ENCODE results near the gene KIRREL3. TPM values are rescaled to one million over a fixed set of nuclear protein-coding genes. Genes with fewer than 3 reads are reported as not detected.

The KIRREL3 gene
- total and polyA plus RNA-seq, 2 donors (not counting 3 experiments of a cell fraction or from before 2014, with no cell fraction given): not detected

GRCh38 chr11:126415128-126415527, 585.4 kb downstream of the KIRREL3 start:
- BruUV-seq (replicated peaks): no TSS peak
- no peak for FAIRE-seq
- H3K4me1 ChIP-seq (ENCODE audit: control insufficient read depth, extremely low read depth, insufficient read depth, low read length): peaks cover 11% of the 10 kb centered on the region
- no peak overlapping the region for H3K4me2 ChIP-seq (ENCODE audit: insufficient read depth, low read length)
- TF ChIP-seq, protein P1, sequence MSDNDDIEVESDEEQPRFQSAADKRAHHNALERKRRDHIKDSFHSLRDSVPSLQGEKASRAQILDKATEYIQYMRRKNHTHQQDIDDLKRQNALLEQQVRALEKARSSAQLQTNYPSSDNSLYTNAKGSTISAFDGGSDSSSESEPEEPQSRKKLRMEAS (IDR thresholded peaks at IDR 0.05; ENCODE audit: insufficient read depth, insufficient read length): no peak
- TF ChIP-seq GATA2 (IDR thresholded peaks at IDR 0.05; ENCODE audit: insufficient read depth, insufficient read length, low read depth, low read length) (no peak), FOS (IDR thresholded peaks at IDR 0.05; ENCODE audit: borderline replicate concordance, insufficient read depth, low read length) (no peak), CTCF (IDR thresholded peaks at IDR 0.05; ENCODE audit: extremely low read depth in 1 of 2, insufficient read depth in 1 of 2, low read depth in 1 of 2, low read length in 2 of 2) (no peak)
- H3K27me3 ChIP-seq (ENCODE audit: control insufficient read depth in 2 of 2, insufficient read depth in 2 of 2, low read length in 2 of 2): no peaks in the 10 kb centered on the region
- H3K79me2 ChIP-seq (ENCODE audit: control insufficient read depth, insufficient read depth, low read length): no peaks in the 10 kb centered on the region
- POLR2A ChIA-PET: no interaction called here
- intact Hi-C loops (cut with micrococcal nuclease): loop anchor here (5.0 kb wide), 2 partner anchors 68 to 103 kb away; no protein-coding TSS in a partner anchor
- no peaks in the 10 kb centered on the region for H3K9me3 ChIP-seq (replicated peaks; ENCODE audit: control insufficient read depth, insufficient read depth, low read length)
- dilution Hi-C loops (cut with MboI; ENCODE audit: extremely low pct_ligation_motif_present, low sequenced_read_pairs): no loop called here
- no peak overlapping the region for H3K9ac ChIP-seq (replicated peaks; ENCODE audit: extremely low read depth, insufficient read depth, low read length)
- H2AFZ ChIP-seq (ENCODE audit: low read depth, low read length): no peak overlapping the region
- peaks cover 0 to 1% of the 10 kb centered on the region in 2 experiments for H3K36me3 ChIP-seq (ENCODE audit: control insufficient read depth in 2 of 2, extremely low read depth in 1 of 2, insufficient read depth in 2 of 2, low read length in 2 of 2)
- no peaks in the 10 kb centered on the region for H4K20me1 ChIP-seq (replicated peaks; ENCODE audit: control insufficient read depth, extremely low read depth, insufficient read depth, low read length)
- no peaks in the 10 kb centered on the region for H3K9me1 ChIP-seq (replicated peaks; ENCODE audit: control insufficient read depth, extremely low read depth, insufficient read depth, low read length)
- no peak for DNase-seq (ENCODE audit: low read depth, low spot score)
- no peak overlapping the region for H3K4me3 ChIP-seq (replicated peaks in 1 of 3; ENCODE audit: insufficient read depth in 1 of 3, low read depth in 1 of 3, low read length in 3 of 3)
- no peak overlapping the region for H3K27ac ChIP-seq (ENCODE audit: insufficient read depth, low read depth, low read length)
- CTCF ChIA-PET: no interaction called here

- BruUV-seq (replicated peaks): no TSS peak
- Histone ChIP-seq H3K27ac (ENCODE audit: insufficient read depth, low read depth, low read length) (no peak overlapping the region), H3K9me1 (replicated peaks; ENCODE audit: control insufficient read depth, extremely low read depth, insufficient read depth, low read length) (no peaks in the 10 kb centered on the region), H3K4me3 (replicated peaks in 1 of 3; ENCODE audit: insufficient read depth in 1 of 3, low read depth in 1 of 3, low read length in 3 of 3) (no peak overlapping the region), H3K27me3 (ENCODE audit: control insufficient read depth in 2 of 2, insufficient read depth in 2 of 2, low read length in 2 of 2) (no peaks in the 10 kb centered on the region), H4K20me1 (replicated peaks; ENCODE audit: control insufficient read depth, extremely low read depth, insufficient read depth, low read length) (no peaks in the 10 kb centered on the region), H3K36me3 (ENCODE audit: control insufficient read depth in 2 of 2, extremely low read depth in 1 of 2, insufficient read depth in 2 of 2, low read length in 2 of 2) (peaks cover 0 to 1% of the 10 kb centered on the region in 2 experiments), H3K4me2 (ENCODE audit: insufficient read depth, low read length) (no peak overlapping the region), H3K9ac (replicated peaks; ENCODE audit: extremely low read depth, insufficient read depth, low read length) (no peak overlapping the region), H3K9me3 (replicated peaks; ENCODE audit: control insufficient read depth, insufficient read depth, low read length) (no peaks in the 10 kb centered on the region), H3K4me1 (ENCODE audit: control insufficient read depth, extremely low read depth, insufficient read depth, low read length) (peaks cover 9% of the 10 kb centered on the region), H3K79me2 (ENCODE audit: control insufficient read depth, insufficient read depth, low read length) (no peaks in the 10 kb centered on the region), H2AFZ (ENCODE audit: low read depth, low read length) (no peak overlapping the region)
- no peak for FAIRE-seq
- dilution Hi-C loops (cut with MboI; ENCODE audit: extremely low pct_ligation_motif_present, low sequenced_read_pairs) (no loop called here), intact Hi-C loops (cut with micrococcal nuclease) (loop anchor here (5.0 kb wide), 2 partner anchors 67 to 102 kb away; no protein-coding TSS in a partner anchor)
- TF ChIP-seq GATA2 (IDR thresholded peaks at IDR 0.05; ENCODE audit: insufficient read depth, insufficient read length, low read depth, low read length): no peak
- no peak for TF ChIP-seq MYC (IDR thresholded peaks at IDR 0.05; ENCODE audit: low read depth, low read length)
- no peak for TF ChIP-seq POLR2A (IDR thresholded peaks at IDR 0.05; ENCODE audit: low read depth, low read length)
- TF ChIP-seq POLR2AphosphoS5 (IDR thresholded peaks at IDR 0.05; ENCODE audit: insufficient read depth, low read depth, low read length): no peak
- TF ChIP-seq, protein P1 (IDR thresholded peaks at IDR 0.05; ENCODE audit: insufficient read depth, insufficient read length): no peak
- no peak for TF ChIP-seq CTCF (IDR thresholded peaks at IDR 0.05; ENCODE audit: extremely low read depth in 1 of 2, insufficient read depth in 1 of 2, low read depth in 1 of 2, low read length in 2 of 2)
- TF ChIP-seq EZH2 (IDR thresholded peaks at IDR 0.05; ENCODE audit: borderline replicate concordance, low read depth, low read length, severe bottlenecking): no peak
- no peak for TF ChIP-seq JUN (IDR thresholded peaks at IDR 0.05; ENCODE audit: borderline replicate concordance, insufficient read depth, insufficient read length, low read depth)
- no peak for TF ChIP-seq FOS (IDR thresholded peaks at IDR 0.05; ENCODE audit: borderline replicate concordance, insufficient read depth, low read length)
- CTCF ChIA-PET: no interaction called here
- no peak for DNase-seq (ENCODE audit: low read depth, low spot score)
- POLR2A ChIA-PET: no interaction called here
Measured at GRCh38 chr11:126414615-126415014, 586.0 kb downstream of the KIRREL3 start.

Measured in endothelial cell of umbilical vein (primary cell).